ENCODE measurements around the gene SBK3. TPM values are rescaled to one million over a fixed set of nuclear protein-coding genes. Genes with fewer than 3 reads are reported as not detected.
A peak's percentile ranks its signal among the peaks of the same experiment; 100 is the strongest.

The SBK3 gene
- 1 to 10 TPM in 1 of 2 donors, not detected in 1; 1.2 TPM for total RNA-seq
- under 1 TPM in 1 of 2 donors, not detected in 1; 0.81 TPM for polyA plus RNA-seq
- long read RNA-seq, donor 1: 0 reads
- long read RNA-seq, donor 2: 0 reads
- long read RNA-seq, donor 3: 0 reads
- long read RNA-seq, donor 4: 0 reads
- long read RNA-seq, donor 5: 0 reads

- 82 to 96% methylated on average over 10 of the region's 10 CpGs for WGBS, 2 donors
- no peak within 1 kb of the TSS for H3K4me3 ChIP-seq
- peaks cover 0 to 16% (median 5%) of the 10 kb centered on the region in 3 donors for H3K27me3 ChIP-seq (ENCODE audit: control insufficient read depth in 3 of 3, insufficient read depth in 3 of 3, low read length in 2 of 3)
- H3K4me1 ChIP-seq (ENCODE audit: control insufficient read depth in 5 of 5, insufficient read depth in 5 of 5, low read length in 5 of 5): peaks cover 0 to 23% (median 4%) of the 10 kb centered on the region in 5 donors
- no peaks in the 10 kb centered on the region for H3K9me3 ChIP-seq (ENCODE audit: control insufficient read depth in 4 of 4, insufficient read depth in 3 of 4, low read length in 3 of 4)
- H3K36me3 ChIP-seq (ENCODE audit: control insufficient read depth in 4 of 4, insufficient read depth in 4 of 4, low read length in 4 of 4): no peaks in the 10 kb centered on the region
- no peak within 1 kb of the TSS for H3K9ac ChIP-seq (ENCODE audit: insufficient read depth in 1 of 2, low read length in 2 of 2)
- ATAC-seq (ENCODE audit: insufficient read depth, low FRiP score) (no peak), DNase-seq (no peak)
- H3K27ac ChIP-seq (ENCODE audit: low read depth in 1 of 2, low read length in 1 of 2): peak within 1 kb of the TSS in 1 of 2 donors; percentile 83
- no peak for TF ChIP-seq CTCF (IDR thresholded peaks at IDR 0.05; ENCODE audit: control extremely low read depth, extremely low read depth)
Measured at GRCh38 chr19:55545443-55545842, at the start of gene SBK3. SBK3 (minus strand) TSS chr19:55545543; CDS start chr19:55545543, 0 bp downstream.

GRCh38 chr19:55593096-55593772 is 47.9 kb upstream of the SBK3 start:
- Histone ChIP-seq H3K9ac (ENCODE audit: insufficient read depth in 1 of 2, low read length in 2 of 2) (no peak overlapping the region), H3K4me1 (ENCODE audit: control insufficient read depth in 5 of 5, insufficient read depth in 5 of 5, low read length in 5 of 5) (no peaks in the 10 kb centered on the region), H3K36me3 (ENCODE audit: control insufficient read depth in 4 of 4, insufficient read depth in 4 of 4, low read length in 4 of 4) (peaks cover 5 to 33% (median 23%) of the 10 kb centered on the region in 4 donors), H3K4me3 (no peak overlapping the region), H3K27ac (ENCODE audit: low read depth in 1 of 2, low read length in 1 of 2) (no peak overlapping the region), H3K9me3 (ENCODE audit: control insufficient read depth in 4 of 4, insufficient read depth in 3 of 4, low read length in 3 of 4) (no peaks in the 10 kb centered on the region), H3K27me3 (ENCODE audit: control insufficient read depth in 3 of 3, insufficient read depth in 3 of 3, low read length in 2 of 3) (no peaks in the 10 kb centered on the region)
- ATAC-seq (ENCODE audit: insufficient read depth, low FRiP score): no peak
- 91% methylated on average over 49 to 68 of the region's 68 CpGs for WGBS, 2 donors
- TF ChIP-seq CTCF (IDR thresholded peaks at IDR 0.05; ENCODE audit: control extremely low read depth, extremely low read depth): no peak
- no peak for DNase-seq

- Histone ChIP-seq H3K27ac (ENCODE audit: low read depth in 1 of 2, low read length in 1 of 2) (no peak overlapping the region), H3K27me3 (ENCODE audit: control insufficient read depth in 3 of 3, insufficient read depth in 3 of 3, low read length in 2 of 3) (no peaks in the 10 kb centered on the region), H3K9me3 (ENCODE audit: control insufficient read depth in 4 of 4, insufficient read depth in 3 of 4, low read length in 3 of 4) (no peaks in the 10 kb centered on the region), H3K4me3 (no peak overlapping the region), H3K9ac (ENCODE audit: insufficient read depth in 1 of 2, low read length in 2 of 2) (no peak overlapping the region), H3K4me1 (ENCODE audit: control insufficient read depth in 5 of 5, insufficient read depth in 5 of 5, low read length in 5 of 5) (peaks cover 0 to under 1% (median 0%) of the 10 kb centered on the region in 5 donors), H3K36me3 (ENCODE audit: control insufficient read depth in 4 of 4, insufficient read depth in 4 of 4, low read length in 4 of 4) (peaks cover 5 to 30% (median 23%) of the 10 kb centered on the region in 4 donors)
- no peak for ATAC-seq (ENCODE audit: insufficient read depth, low FRiP score)
- no peak for TF ChIP-seq CTCF (IDR thresholded peaks at IDR 0.05; ENCODE audit: control extremely low read depth, extremely low read depth)
- WGBS, 2 donors: 94 to 95% methylated on average over 62 to 73 of the region's 73 CpGs
- no peak for DNase-seq
Measured at GRCh38 chr19:55592391-55593090, 47.2 kb upstream of the SBK3 start.
